H9 (cell line): ENCODE measurements around the gene EGFR. TPM values are rescaled to one million over a fixed set of nuclear protein-coding genes. Genes with fewer than 3 reads are reported as not detected.

Experiments
- DNase-seq: peaks from one replicate; pipeline ENCODE4 v3.0.0-alpha.2; 2017
- H2AFZ ChIP-seq: one replicate; pipeline ENCODE4 v1.6.1; 2013; ENCODE audit warnings: mild to moderate bottlenecking, low read length, control low read depth, moderate library complexity
- H2AK5ac ChIP-seq: 2 replicates; pipeline ENCODE4 v1.6.1; 2013; ENCODE audit warnings: low read length, control low read depth, mixed read lengths; ENCODE audit not compliant: insufficient read length
- H2BK120ac ChIP-seq: one replicate; pipeline ENCODE4 v1.6.1; 2013; ENCODE audit warnings: low read depth, mild to moderate bottlenecking, low read length, control low read depth, inconsistent platforms; ENCODE audit not compliant: poor library complexity, severe bottlenecking
- H2BK12ac ChIP-seq: 2 replicates; pipeline ENCODE4 v1.6.1; 2013; ENCODE audit warnings: low read length, control low read depth, mixed read lengths, low read depth; ENCODE audit not compliant: insufficient read length
- H2BK15ac ChIP-seq: 2 replicates; pipeline ENCODE4 v1.6.1; 2013; ENCODE audit warnings: low read depth, low read length, control low read depth
- H2BK20ac ChIP-seq: one replicate; pipeline ENCODE4 v1.6.1; 2013; ENCODE audit warnings: low read depth, mild to moderate bottlenecking, low read length, control low read depth, inconsistent platforms; ENCODE audit not compliant: poor library complexity, severe bottlenecking
- H2BK5ac ChIP-seq: 2 replicates; pipeline ENCODE4 v1.6.1; 2013; ENCODE audit warnings: low read length, control low read depth, mixed read lengths; ENCODE audit not compliant: insufficient read length
- H3K14ac ChIP-seq: 2 replicates; pipeline ENCODE4 v1.6.1; 2013; ENCODE audit warnings: low read length, control low read depth; ENCODE audit not compliant: insufficient read depth
- H3K18ac ChIP-seq: 2 replicates; pipeline ENCODE4 v1.6.1; 2013; ENCODE audit warnings: low read depth, mild to moderate bottlenecking, mixed read lengths, low read length, control low read depth; ENCODE audit not compliant: insufficient read length
- H3K23ac ChIP-seq: 2 replicates; pipeline ENCODE4 v1.6.1; 2013; ENCODE audit warnings: low read length, control low read depth, mixed read lengths, low read depth; ENCODE audit not compliant: insufficient read length
- H3K23me2 ChIP-seq: 2 replicates; pipeline ENCODE4 v1.6.1; 2013; ENCODE audit warnings: low read depth, mild to moderate bottlenecking, mixed read lengths, low read length, control low read depth; ENCODE audit not compliant: insufficient read length, poor library complexity, severe bottlenecking
- H3K27ac ChIP-seq: 2 replicates; pipeline ENCODE4 v1.5.1; 2013; ENCODE audit warnings: low read length, control low read depth, mixed read lengths, low read depth; ENCODE audit not compliant: insufficient read length
- H3K27me3 ChIP-seq: 2 replicates; pipeline ENCODE4 v1.6.1; 2013; ENCODE audit warnings: low read length, control low read depth, inconsistent platforms; ENCODE audit not compliant: insufficient read depth
- H3K4ac ChIP-seq: 2 replicates; pipeline ENCODE4 v1.6.1; 2013; ENCODE audit warnings: low read depth, mild to moderate bottlenecking, control low read depth, inconsistent platforms, low read length, moderate library complexity
- H3K4me1 ChIP-seq: 2 replicates; pipeline ENCODE4 v1.6.1; 2013; ENCODE audit warnings: low read length, control low read depth, inconsistent platforms; ENCODE audit not compliant: insufficient read depth
- H3K4me2 ChIP-seq: 2 replicates; pipeline ENCODE4 v1.6.1; 2013; ENCODE audit warnings: low read length, control low read depth, mixed read lengths; ENCODE audit not compliant: insufficient read length, insufficient read depth
- H3K56ac ChIP-seq: 2 replicates; pipeline ENCODE4 v1.6.1; 2013; ENCODE audit warnings: low read depth, mild to moderate bottlenecking, mixed read lengths, low read length, control low read depth; ENCODE audit not compliant: insufficient read length
- H3K79me1 ChIP-seq: 2 replicates; pipeline ENCODE4 v1.6.1; 2013; ENCODE audit warnings: low read depth, mild to moderate bottlenecking, moderate library complexity, low read length, control low read depth, inconsistent platforms; ENCODE audit not compliant: insufficient read depth, poor library complexity, severe bottlenecking
- H3K79me2 ChIP-seq: 2 replicates; pipeline ENCODE4 v1.6.1; 2013; ENCODE audit warnings: low read length, control low read depth, inconsistent platforms; ENCODE audit not compliant: insufficient read depth
- H3K9ac ChIP-seq: 2 replicates; pipeline ENCODE4 v1.6.1; 2013; ENCODE audit warnings: low read length, control low read depth, mixed read lengths; ENCODE audit not compliant: insufficient read length; ENCODE audit errors: extremely low read depth
- H3K9me3 ChIP-seq: one replicate; pipeline ENCODE4 v1.6.1; 2013; ENCODE audit warnings: low read depth, low read length, inconsistent platforms; ENCODE audit not compliant: control insufficient read depth
- H3T11ph ChIP-seq: one replicate; pipeline ENCODE4 v1.6.1; 2013; ENCODE audit warnings: mild to moderate bottlenecking, low read length, control low read depth, inconsistent platforms
- H4K20me1 ChIP-seq: one replicate; pipeline ENCODE4 v1.6.1; 2013; ENCODE audit not compliant: control insufficient read depth, insufficient read length, insufficient read depth
- H4K5ac ChIP-seq: 2 replicates; pipeline ENCODE4 v1.6.1; 2013; ENCODE audit warnings: low read depth, mild to moderate bottlenecking, mixed read lengths, low read length, control low read depth; ENCODE audit not compliant: insufficient read length
- H4K8ac ChIP-seq: replicated peaks from 2 replicates; pipeline ENCODE4 v1.6.1; 2013; ENCODE audit warnings: low read length, control low read depth, mixed read lengths, low read depth; ENCODE audit not compliant: insufficient read length
- H4K91ac ChIP-seq: 2 replicates; pipeline ENCODE4 v1.6.1; 2013; ENCODE audit warnings: low read depth, mild to moderate bottlenecking, moderate library complexity, mixed read lengths, low read length, control low read depth; ENCODE audit not compliant: insufficient read length
- H3K27ac Mint-ChIP-seq, 3 experiments: 2 replicates in 2 of 3; 3 replicates in 1 of 3; pipeline ENCODE4 v1.8.0; 2020 to 2021; ENCODE audit warnings: mixed read lengths in 3 of 3, mild to moderate bottlenecking in 1 of 3, moderate library complexity in 1 of 3
- H3K27me3 Mint-ChIP-seq: 2 replicates; pipeline ENCODE4 v1.8.0; 2021; ENCODE audit warnings: low read depth, mild to moderate bottlenecking, moderate library complexity, mixed read lengths
- H3K36me3 Mint-ChIP-seq, 3 experiments: 2 replicates in 2 of 3; 3 replicates in 1 of 3; pipeline ENCODE4 v1.8.0; 2020 to 2021; ENCODE audit warnings: low read depth in 3 of 3, mixed read lengths in 3 of 3; ENCODE audit not compliant: insufficient read depth in 1 of 3
- H3K4me1 Mint-ChIP-seq, 2 experiments: 2 replicates each; pipeline ENCODE4 v1.8.0; 2020; ENCODE audit warnings: mixed read lengths in 2 of 2
- H3K4me3 Mint-ChIP-seq, 2 experiments: 2 replicates in 1 of 2; 3 replicates in 1 of 2; pipeline ENCODE4 v1.8.0; 2020 to 2021; ENCODE audit warnings: mild to moderate bottlenecking in 2 of 2, mixed read lengths in 2 of 2, moderate library complexity in 1 of 2
- H3K9me3 Mint-ChIP-seq, 2 experiments: 2 replicates in 1 of 2; 3 replicates in 1 of 2; pipeline ENCODE4 v1.8.0; 2020; ENCODE audit warnings: mild to moderate bottlenecking in 2 of 2, mixed read lengths in 2 of 2, moderate library complexity in 1 of 2
- CTCF ChIP-seq: fragments of 200-600 bp; sonication (generic); conservative IDR thresholded peaks from 3 replicates; pipeline ENCODE4 v1.8.0; 2021; ENCODE audit warnings: antibody characterized with exemption, mild to moderate bottlenecking
- WGBS: extraction: QIAGEN DNeasy Blood & Tissue Kit; methylation state at CpG from one replicate; pipeline ENCODE4 v1.1.7; 2013; ENCODE audit warnings: missing lambda C conversion rate, low lambda C conversion rate, mixed read lengths; ENCODE audit not compliant: insufficient read length; ENCODE audit errors: extremely low coverage; 5-methylcytosine and 5-hydroxymethylcytosine counted together
- total RNA-seq: library from RNA; stranded (reverse); gene quantifications from 2 replicates; pipeline ENCODE4 v1.2.1, GENCODE V29; 2021

Gene EGFR
- total RNA-seq, 1 experiment from 2014 or later: 3.3 TPM

- Histone ChIP-seq H3K27me3 (no peaks in the 10 kb centered on the region), H4K8ac (no peak overlapping the region), H3K9ac (no peak overlapping the region), H2BK12ac (no peak overlapping the region), H4K5ac (no peak overlapping the region), H3K4me1 (no peaks in the 10 kb centered on the region), H2BK15ac (no peak overlapping the region), H3K18ac (no peak overlapping the region), H2AK5ac (no peak overlapping the region), H3K27ac (no peak overlapping the region), H4K20me1 (no peaks in the 10 kb centered on the region), H3K79me1 (no peaks in the 10 kb centered on the region), H3K56ac (no peak overlapping the region), H3T11ph (no peak overlapping the region), H2BK20ac (no peak overlapping the region), H3K23me2 (no peaks in the 10 kb centered on the region), H3K23ac (no peak overlapping the region), H4K91ac (no peak overlapping the region), H3K9me3 (no peaks in the 10 kb centered on the region), H3K4ac (no peak overlapping the region), H2BK120ac (no peak overlapping the region), H3K79me2 (no peaks in the 10 kb centered on the region), H3K4me2 (no peak overlapping the region), H2BK5ac (no peak overlapping the region), H2AFZ (no peak overlapping the region), H3K14ac (no peak overlapping the region)
- peaks cover 6% of the 10 kb centered on the region in 2 experiments; a peak in 3 of 4 replicates for H3K4me1 Mint-ChIP-seq
- DNase-seq: no peak
- no peak overlapping the region for H3K4me3 Mint-ChIP-seq
- H3K36me3 Mint-ChIP-seq: no peaks in the 10 kb centered on the region
- H3K27me3 Mint-ChIP-seq: no peaks in the 10 kb centered on the region; the same call in 1 of the 2 replicates
- no CpG with 5 or more reads among the region's 10 CpGs for WGBS
- no peak overlapping the region for H3K27ac Mint-ChIP-seq
- no peaks in the 10 kb centered on the region for H3K9me3 Mint-ChIP-seq
- no peak for TF ChIP-seq CTCF
Observed at GRCh38 chr7:55058314-55058713, 39.5 kb downstream of the EGFR start.
